ENCODE measurements around the gene KAZN.

Gene KAZN

GRCh38 chr1:15057834-15058233, 459.3 kb downstream of the KAZN start:
- DNase-seq (ENCODE audit: low read depth in 2 of 2): no peak

DNA sequence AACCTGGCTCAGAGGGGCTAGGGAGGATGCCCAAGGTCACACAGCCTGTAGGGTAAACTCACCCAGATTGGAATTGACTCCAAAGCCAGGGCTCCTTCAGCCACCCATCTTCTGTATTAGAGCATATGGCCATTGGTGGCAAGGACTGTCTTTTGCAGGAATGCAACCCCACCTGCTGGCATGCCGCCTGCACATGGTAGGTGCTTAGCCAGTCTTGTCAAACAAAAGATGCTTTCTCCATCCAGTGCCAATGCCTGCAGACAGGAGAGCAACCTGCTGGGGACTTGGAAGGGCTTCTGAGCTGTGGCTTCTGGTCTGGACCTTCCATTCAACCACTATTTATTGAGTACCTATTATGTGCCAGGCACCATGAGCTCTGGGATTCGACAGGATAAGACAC, 459.8 kb downstream of the KAZN start:
- no peak for DNase-seq (ENCODE audit: low read depth in 2 of 2)

- no peak for DNase-seq (ENCODE audit: low read depth in 2 of 2)
Measured at GRCh38 chr1:15060104-15060503, 461.6 kb downstream of the KAZN start.

DNA sequence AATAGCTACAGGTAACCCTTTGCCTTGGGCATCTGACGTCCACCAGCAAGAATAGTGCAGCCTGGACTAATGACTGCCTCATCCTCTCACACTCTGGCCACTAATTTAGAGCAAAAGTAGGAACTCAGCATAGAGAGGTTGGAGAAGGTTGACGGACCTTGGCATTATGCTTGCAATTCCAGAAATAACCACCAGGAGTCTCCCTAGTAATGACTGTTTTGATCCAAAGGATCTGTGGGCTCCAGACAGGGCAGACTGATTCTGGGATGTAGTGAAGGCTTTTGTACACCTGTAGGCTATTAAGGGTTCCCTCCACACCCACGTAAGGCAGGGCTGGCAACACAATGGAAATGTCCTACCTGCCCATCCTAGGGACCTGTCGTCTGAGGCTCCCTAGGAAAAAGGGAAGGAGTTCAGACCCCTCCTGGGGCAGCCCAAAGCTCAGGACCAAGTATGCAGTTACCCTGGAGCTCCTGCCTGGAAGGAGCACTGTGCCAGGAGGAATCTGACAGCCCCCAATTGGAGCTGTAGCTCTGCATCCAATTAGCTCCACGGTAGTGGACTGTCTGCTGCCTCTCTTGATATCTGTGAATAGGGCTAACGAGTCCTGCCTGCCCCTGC, 464.1 kb downstream of the KAZN start:
- no peak for DNase-seq (ENCODE audit: low read depth in 2 of 2)

DNA sequence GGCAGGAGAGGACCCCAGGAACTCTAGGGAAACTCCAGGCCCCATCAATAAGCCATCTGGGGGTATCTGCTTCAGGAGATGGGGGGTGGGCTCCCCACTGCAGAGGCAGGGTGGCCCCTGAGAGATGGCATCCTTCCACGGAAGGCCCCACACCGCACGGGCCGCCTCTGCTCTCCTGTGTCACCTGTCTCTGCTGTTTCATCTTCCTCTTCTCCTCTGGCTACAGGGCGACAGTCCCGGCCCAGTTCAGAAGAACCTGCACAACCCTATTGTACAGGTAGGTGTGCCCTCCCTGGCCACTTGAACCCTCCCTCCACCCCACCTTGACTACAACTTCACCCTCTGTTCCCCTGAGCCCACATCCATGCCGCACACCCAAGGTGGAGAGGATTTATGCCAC, 464.9 kb downstream of the KAZN start:
- DNase-seq (ENCODE audit: low read depth in 2 of 2): no peak

DNA sequence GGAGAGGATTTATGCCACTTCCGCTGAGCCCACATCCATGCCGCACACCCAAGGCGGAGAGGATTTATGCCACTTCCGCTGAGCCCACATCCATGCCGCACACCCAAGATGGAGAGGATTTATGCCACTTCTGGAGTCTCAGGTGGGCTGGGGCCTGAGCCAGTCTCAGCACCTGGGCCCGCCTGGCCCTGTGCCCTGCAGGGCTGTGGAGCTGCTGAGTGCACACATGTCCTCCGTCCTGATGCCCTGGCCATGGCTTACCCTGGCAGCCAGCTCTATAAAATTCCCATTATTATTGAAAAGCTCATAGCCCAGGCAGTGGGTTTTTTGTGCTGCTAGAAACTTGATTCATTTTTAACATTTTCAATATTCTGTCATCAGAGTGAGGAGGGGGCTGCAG, 465.3 kb downstream of the KAZN start:
- no peak for DNase-seq (ENCODE audit: low read depth in 2 of 2)

GRCh38 chr1:15064217-15064929, 465.9 kb downstream of the KAZN start:
- no peak for DNase-seq (ENCODE audit: low read depth in 2 of 2)

DNA sequence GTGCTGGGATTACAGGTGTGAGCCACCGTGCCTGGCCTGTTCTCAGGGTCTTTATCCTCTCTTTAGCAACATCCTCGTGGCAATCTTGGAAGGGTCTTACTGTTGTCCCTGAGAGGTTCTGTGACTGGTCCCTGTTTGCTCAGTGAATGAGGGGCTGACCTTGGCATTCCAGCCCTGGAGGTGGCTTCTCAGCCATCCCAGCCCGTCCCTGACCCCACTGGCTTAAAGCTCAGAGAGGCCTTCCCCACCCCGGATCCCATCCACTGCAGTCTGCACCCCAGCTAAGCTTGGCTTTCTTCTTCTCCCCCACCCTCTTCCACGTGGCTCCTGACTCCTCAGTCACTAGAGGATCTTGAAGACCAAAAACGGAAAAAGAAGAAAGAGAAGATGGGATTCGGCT, 466.8 kb downstream of the KAZN start:
- no peak for DNase-seq (ENCODE audit: low read depth in 2 of 2)

- no peak for DNase-seq (ENCODE audit: low read depth in 2 of 2)
Measured at GRCh38 chr1:15065736-15066135, 467.3 kb downstream of the KAZN start.

DNA sequence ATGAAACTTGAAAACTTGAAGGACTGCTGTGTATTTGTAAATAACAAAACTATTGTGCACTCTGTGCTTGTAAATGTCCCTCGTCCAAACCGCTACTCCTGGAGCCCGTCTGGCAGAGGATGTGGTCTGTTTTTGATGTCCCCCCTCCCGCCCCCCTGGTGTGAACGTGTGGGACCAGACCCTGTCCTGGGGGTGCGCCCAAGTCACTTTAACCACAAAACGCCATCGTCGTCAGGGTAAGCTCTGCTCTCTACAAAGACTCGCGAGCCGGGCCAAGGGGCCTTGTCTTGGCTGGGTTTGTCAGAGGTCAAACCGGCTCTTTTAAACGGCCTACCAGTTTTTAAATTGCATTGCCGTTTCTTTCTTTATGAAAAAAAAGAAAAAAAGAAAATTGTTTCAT, 467.7 kb downstream of the KAZN start:
- no peak for DNase-seq (ENCODE audit: low read depth in 2 of 2)

DNA sequence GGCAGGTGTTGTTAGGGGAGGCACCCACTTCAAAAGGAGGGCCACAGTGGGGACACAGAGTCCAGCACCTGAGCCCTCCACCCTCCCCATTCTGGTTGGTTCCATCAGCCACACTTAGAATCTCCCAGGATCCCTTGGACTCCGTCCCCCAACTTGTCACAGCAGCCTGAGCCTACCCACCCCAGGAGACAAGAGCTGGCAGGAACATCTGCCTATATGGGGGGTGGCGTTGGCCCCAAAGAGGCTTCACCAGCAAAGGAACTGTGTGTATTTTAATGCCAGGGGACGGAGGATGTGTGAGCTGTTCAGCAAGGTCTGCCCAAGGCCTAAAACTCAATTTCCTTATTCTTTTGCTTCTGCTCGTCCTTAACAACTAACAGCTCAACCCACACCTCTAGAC, 468.7 kb downstream of the KAZN start:
- DNase-seq (ENCODE audit: low read depth in 2 of 2): no peak

DNA sequence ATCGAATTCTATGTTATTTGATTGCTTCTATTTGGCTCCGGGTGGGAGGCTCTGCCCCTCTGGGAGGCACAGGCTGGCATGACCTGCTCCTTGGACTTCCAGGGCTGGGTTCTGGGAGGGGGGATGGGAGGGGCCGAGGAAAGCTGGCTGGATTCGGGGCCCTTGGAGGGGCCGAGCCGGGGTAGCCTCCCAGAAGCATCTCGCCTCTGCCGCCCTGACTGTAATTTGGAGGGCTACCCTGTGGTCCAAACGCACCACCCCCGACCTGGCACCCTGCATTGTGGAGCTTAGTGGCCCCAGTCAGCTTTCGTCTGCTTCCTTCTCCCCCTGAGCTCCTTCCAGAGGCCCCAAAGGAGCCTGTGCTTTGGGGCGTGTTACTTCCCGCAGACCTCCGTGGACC, 469.7 kb downstream of the KAZN start:
- DNase-seq (ENCODE audit: low read depth in 2 of 2): no peak

GRCh38 chr1:15068997-15069396, 470.5 kb downstream of the KAZN start:
- DNase-seq (ENCODE audit: low read depth in 2 of 2): no peak

DNA sequence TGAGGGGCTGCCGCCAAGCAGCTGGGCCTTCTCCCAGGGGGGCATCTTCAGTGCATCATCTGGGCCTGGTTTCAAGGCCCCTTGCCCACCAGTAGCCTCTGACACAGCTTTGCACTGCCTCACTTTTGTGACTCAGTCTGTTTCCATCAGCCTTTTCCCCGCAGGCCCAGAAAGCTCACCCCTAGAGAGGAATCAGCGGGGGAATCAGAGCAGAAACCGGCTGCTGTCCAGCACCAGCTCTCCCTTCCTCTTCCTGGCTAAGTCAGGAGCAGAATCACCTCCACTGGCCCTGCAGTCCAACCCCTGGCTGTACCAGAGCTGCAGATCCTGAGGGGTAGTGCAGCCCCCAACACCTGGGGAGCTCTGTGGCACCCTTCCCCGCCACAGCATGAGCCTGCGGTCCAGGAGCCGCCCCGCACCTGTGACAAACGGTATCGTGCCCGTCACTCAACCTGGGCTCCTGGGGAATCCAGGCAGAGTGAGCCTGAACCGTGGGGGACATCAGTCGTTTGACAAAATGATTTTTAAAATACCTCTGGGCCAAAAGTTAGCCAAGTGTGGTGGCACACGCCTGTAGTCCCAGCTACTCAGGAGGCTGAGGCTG, 471.8 kb downstream of the KAZN start:
- no peak for DNase-seq (ENCODE audit: low read depth in 2 of 2)

DNA sequence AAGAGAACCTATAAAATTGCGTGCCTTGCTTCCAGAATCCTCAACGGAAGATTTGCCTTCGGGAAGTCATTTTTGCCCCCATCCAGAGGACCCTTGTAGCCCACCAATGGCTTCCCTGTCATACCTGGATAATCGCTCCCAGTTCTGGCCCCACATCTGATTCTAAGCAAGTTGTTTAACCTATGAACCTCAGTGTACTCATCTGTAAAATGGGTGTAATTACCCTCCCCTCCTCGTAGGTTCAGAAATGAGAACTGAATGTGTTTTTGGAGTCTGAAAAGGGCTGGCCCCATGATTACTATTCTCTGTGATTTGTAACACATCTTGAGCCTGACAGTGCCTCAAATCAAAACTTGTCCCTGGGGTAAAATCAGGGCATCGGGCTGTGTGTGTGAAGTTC, 473.5 kb downstream of the KAZN start:
- DNase-seq (ENCODE audit: low read depth in 2 of 2): no peak

DNA sequence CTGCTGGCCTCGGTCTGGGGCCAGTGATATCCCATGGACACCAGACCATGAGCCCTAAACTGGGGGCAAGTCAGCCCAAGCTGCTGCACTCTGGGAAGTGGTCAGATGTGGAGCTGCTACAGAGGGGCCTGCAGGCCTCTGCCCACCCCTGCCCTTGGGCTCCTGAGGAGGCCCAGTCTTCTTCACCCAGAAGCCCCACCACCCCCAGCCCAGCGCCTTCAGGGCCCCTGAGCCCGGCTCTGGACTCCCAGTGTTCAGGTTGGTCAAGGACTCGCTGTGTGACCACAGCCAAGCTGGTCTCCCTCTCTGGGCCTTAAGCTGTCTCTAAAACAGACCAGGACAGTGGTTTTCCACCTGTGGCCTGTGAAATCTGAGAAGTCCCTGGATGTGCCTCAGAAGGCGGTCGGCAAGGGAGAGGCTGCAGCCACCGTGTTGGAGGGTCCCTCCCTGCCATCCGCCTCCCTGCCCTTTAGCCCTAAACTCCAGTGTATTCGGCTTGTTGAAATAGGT, 475.4 kb downstream of the KAZN start:
- DNase-seq (ENCODE audit: low read depth in 2 of 2): no peak

GRCh38 chr1:15075175-15075574, 476.7 kb downstream of the KAZN start:
- DNase-seq (ENCODE audit: low read depth in 2 of 2): no peak

GRCh38 chr1:15075817-15076216, 477.3 kb downstream of the KAZN start:
- no peak for DNase-seq (ENCODE audit: low read depth in 2 of 2)

DNA sequence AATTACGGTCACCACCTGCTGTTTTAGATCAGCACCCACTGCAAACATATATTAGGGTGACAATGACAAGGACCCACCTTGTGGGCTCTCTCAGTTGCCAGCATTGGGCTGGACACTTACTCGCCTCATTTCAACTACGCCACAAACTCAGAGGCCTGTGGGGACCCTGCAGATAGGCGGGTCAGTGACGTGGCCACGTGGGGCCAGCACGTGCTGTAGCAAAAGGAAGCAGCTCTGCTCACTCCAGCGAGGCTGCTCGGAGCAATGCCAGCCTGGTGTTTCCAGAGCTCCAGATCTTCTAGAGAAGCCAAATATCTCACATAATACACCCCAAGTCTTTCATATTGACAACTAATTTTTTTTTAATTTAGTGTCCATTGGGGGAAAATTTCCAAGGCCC, 478.3 kb downstream of the KAZN start:
- DNase-seq (ENCODE audit: low read depth in 2 of 2): no peak

DNA sequence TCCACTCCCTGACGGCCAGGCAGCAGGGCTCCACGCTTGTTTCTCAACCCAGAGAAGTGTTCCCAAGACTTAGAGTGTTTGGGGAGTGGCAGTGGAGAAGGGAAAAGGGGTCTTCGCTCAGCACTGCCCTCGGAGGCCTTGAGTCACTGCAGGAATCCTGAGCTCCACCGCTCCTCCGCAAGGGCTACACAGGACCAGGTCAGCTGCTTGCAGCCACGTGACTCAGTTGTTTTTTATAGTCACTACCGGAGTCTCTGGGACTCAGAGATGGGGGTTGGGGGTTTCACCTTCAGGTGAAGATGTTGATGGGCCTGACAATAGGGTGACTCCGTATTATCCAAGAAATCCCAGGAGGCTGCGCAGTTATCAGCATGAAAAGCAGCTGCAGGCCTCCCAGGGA, 478.9 kb downstream of the KAZN start:
- DNase-seq (ENCODE audit: low read depth in 2 of 2): no peak

DNA sequence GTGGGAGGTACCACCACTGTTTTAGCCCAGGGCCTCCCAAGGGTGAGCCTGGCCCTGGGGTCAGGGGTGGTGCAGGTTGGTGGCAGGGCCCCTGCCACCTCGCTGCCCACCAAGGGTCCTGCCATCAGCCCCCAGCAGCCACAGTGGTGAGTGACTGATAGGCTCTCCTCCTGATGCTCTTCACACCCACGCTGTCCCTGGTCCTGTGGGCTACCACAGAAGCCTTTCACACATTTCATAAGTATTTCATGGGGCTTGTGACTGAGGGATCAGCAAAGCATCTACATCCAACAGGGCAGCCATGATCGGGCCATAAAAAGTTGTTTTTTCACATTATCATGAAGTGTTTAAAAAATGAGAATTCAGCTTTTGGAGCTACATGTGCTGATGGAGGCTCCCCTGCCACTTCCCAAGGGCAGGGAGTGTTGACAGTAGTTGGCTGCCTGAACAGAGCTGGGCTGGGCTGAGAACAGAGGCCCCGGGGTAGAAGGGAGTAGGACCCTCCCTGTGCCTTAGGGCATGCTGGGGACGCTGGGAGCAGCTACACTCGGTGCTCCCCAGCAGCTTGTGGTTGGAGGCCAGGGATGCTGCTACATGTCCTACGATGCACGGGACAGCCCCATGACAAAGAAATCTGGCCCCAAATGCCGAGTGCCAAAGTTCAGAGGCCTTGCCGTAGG, 482.0 kb downstream of the KAZN start:
- no peak for DNase-seq (ENCODE audit: low read depth in 2 of 2)

GRCh38 chr1:15081102-15081501, 482.6 kb downstream of the KAZN start:
- no peak for DNase-seq (ENCODE audit: low read depth in 2 of 2)

DNA sequence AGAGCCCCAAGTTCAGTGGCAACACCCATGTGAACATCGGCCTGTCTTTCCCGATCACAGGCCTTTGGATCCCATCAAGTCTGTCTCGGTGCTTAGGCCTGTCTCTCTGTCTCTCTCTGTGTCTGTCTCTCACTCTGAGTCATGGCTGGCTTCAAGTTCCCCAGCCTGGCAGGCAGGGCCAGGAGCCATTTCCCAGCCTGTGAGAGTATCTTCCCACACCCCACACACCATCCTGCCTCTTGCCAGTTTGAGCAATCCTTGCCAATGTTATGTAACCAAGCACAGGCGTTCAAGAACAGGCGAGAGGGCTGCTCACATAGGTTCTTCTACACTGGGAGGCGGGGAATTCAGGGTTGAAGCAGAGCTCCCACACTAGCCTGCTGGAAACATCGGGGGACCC, 485.1 kb downstream of the KAZN start:
- no peak for DNase-seq (ENCODE audit: low read depth in 2 of 2)
